Neural cell (in vitro differentiated cells): ENCODE measurements around the gene EPS8.

Experiments
- CTCF ChIP-seq: fragments of 450-650 bp; IDR thresholded peaks from 2 replicates; pipeline ENCODE4 v1.5.1; 2014; ENCODE audit warnings: antibody characterized with exemption, mild to moderate bottlenecking, moderate library complexity; ENCODE audit not compliant: poor library complexity, severe bottlenecking
- EP300 ChIP-seq: fragments of 450-650 bp; conservative IDR thresholded peaks from 2 replicates; pipeline ENCODE4 v1.6.1; 2014; ENCODE audit warnings: antibody characterized with exemption, mild to moderate bottlenecking, moderate library complexity; ENCODE audit not compliant: poor library complexity, severe bottlenecking
- EZH2 ChIP-seq: fragments of 200-600, 300-800 bp; shearing (Covaris generic), sonication (generic); IDR thresholded peaks from 2 replicates; pipeline ENCODE4 v1.6.1; 2014; ENCODE audit warnings: antibody characterized with exemption, low read length, borderline replicate concordance, mild to moderate bottlenecking; ENCODE audit not compliant: insufficient read depth, poor library complexity, severe bottlenecking
- POLR2AphosphoS5 ChIP-seq: IDR thresholded peaks from 2 replicates; pipeline ENCODE4 v1.6.1; 2012
- RAD21 ChIP-seq: fragments of 450-650 bp; conservative IDR thresholded peaks from 2 replicates; pipeline ENCODE4 v1.6.1; 2014; ENCODE audit warnings: antibody characterized with exemption, mild to moderate bottlenecking, moderate library complexity
- REST ChIP-seq: IDR thresholded peaks from 2 replicates; pipeline ENCODE4 v1.6.1; 2012; ENCODE audit warnings: borderline replicate concordance
- SMC3 ChIP-seq: fragments of 450-650 bp; conservative IDR thresholded peaks from 2 replicates; pipeline ENCODE4 v1.6.1; 2014; ENCODE audit warnings: antibody characterized with exemption, mild to moderate bottlenecking, moderate library complexity; ENCODE audit not compliant: poor library complexity
- TAF1 ChIP-seq: IDR thresholded peaks from 2 replicates; pipeline ENCODE4 v1.6.1; 2012; ENCODE audit warnings: low read depth

GRCh38 chr12:15770581-15770980 lies 18.6 kb downstream of the EPS8 start:
- no peak for TF ChIP-seq CTCF
- no peak for TF ChIP-seq EZH2
- no peak for TF ChIP-seq SMC3
- no peak for TF ChIP-seq POLR2AphosphoS5
- TF ChIP-seq TAF1 = no peak
- TF ChIP-seq REST = no peak
- no peak for TF ChIP-seq RAD21
- TF ChIP-seq EP300 = no peak
